ENCODE results near the gene C20orf204. TPM values are rescaled to one million over a fixed set of nuclear protein-coding genes. Genes with fewer than 3 reads are reported as not detected.

The C20orf204 gene
- total and polyA plus RNA-seq, 9 of the 15 experiments (the other 6 are each of a cell fraction or from before 2014, with no cell fraction given) = 0.11 to 1.1 (median 0.36) TPM; not detected in 2

GRCh38 chr20:64083804-64084684 lies 48.1 kb downstream of the C20orf204 start, which contains the start of gene LKAAEAR1 (continued):
- TF ChIP-seq ZNF408 (CRISPR knock-in tag; IDR thresholded peaks at IDR 0.05; ENCODE audit: low read depth) (no peak), ZEB2 (IDR thresholded peaks at IDR 0.05) (no peak)

- H3K4me2 ChIP-seq (ENCODE audit: insufficient read depth, low read length) = no peak overlapping the region
- H3K9ac ChIP-seq (ENCODE audit: insufficient read depth in 1 of 2, low read depth in 2 of 2, low read length in 2 of 2) = peak overlapping the region in 1 of 2 experiments; percentile 35; a peak in 1 of 4 replicates
- POLR2A ChIA-PET = interaction anchor here (0.5 to 1.4 kb wide), 2 partner anchors 12 to 468 kb away, joined by 3 read pairs; no protein-coding TSS in a partner anchor
- no peak for FAIRE-seq
- in situ Hi-C loops (cut with MboI) = no loop called here
- no peaks in the 10 kb centered on the region for H3K36me3 ChIP-seq (ENCODE audit: control insufficient read depth, insufficient read depth, low read length)
- H3K79me2 ChIP-seq (ENCODE audit: control insufficient read depth, insufficient read depth, low read length) = no peaks in the 10 kb centered on the region
- no peak overlapping the region for H2AFZ ChIP-seq (ENCODE audit: low read depth, low read length)
- no TSS peak for BruUV-seq (replicated peaks)
- peaks cover 6 to 37% of the 10 kb centered on the region in 2 experiments; a peak in 4 of 5 replicates for H3K27me3 ChIP-seq (ENCODE audit: control insufficient read depth in 2 of 2, insufficient read depth in 2 of 2, low read length in 2 of 2)
- no peak for ATAC-seq
- CTCF ChIA-PET (ENCODE audit: low intra/inter-chr PET ratio) = no interaction called here
- no peak for DNase-seq (ENCODE audit: extremely low read depth in 1 of 4, low spot score in 3 of 4)
- H3K4me1 ChIP-seq (replicated peaks in 1 of 2; ENCODE audit: control insufficient read depth in 2 of 2, insufficient read depth in 2 of 2, low read length in 2 of 2) = peaks cover 3 to 55% of the 10 kb centered on the region in 2 experiments; a peak in 3 of 5 replicates
- intact Hi-C loops (cut with micrococcal nuclease) = no loop called here
- peaks cover 2% of the 10 kb centered on the region; the same call in 1 of the 2 replicates for H3K9me3 ChIP-seq (replicated peaks; ENCODE audit: control insufficient read depth, insufficient read depth, low read depth, low read length)
- H3K9me1 ChIP-seq (ENCODE audit: control insufficient read depth, insufficient read depth, low read length) = no peaks in the 10 kb centered on the region
- no peak overlapping the region for H3K4me3 ChIP-seq
- H3K27ac ChIP-seq (ENCODE audit: extremely low read depth, low read depth, low read length) = no peak overlapping the region
- 9% methylated on average over 13 of the region's 23 CpGs for WGBS (ENCODE audit: insufficient coverage, low coverage, missing lambda C conversion rate)
- peaks cover 3% of the 10 kb centered on the region; the same call in 1 of the 2 replicates for H4K20me1 ChIP-seq (replicated peaks; ENCODE audit: control insufficient read depth, insufficient read depth, low read length)
- TF ChIP-seq ZBTB7A (IDR thresholded peaks at IDR 0.05; ENCODE audit: borderline replicate concordance, control insufficient read depth, low read depth, low read length) (peak; percentile 33; the same call in 1 of the 2 replicates), ZBTB8A (IDR thresholded peaks at IDR 0.05; ENCODE audit: partially characterized antibody) (no peak), HNRNPUL1 (IDR thresholded peaks at IDR 0.05; ENCODE audit: low read length) (no peak), NR3C1 (CRISPR knock-in tag; IDR thresholded peaks at IDR 0.05) (no peak), BRCA1 (IDR thresholded peaks at IDR 0.05) (no peak), BRCA1 (CRISPR knock-in tag; IDR thresholded peaks at IDR 0.05) (no peak), TBL1XR1 (IDR thresholded peaks at IDR 0.05; ENCODE audit: low read length in 2 of 2) (no peak), FOXJ3 (CRISPR knock-in tag; IDR thresholded peaks at IDR 0.05) (peak; percentile 66), LARP7 (IDR thresholded peaks at IDR 0.05) (no peak), ZNF639 (CRISPR knock-in tag; conservative IDR thresholded peaks at IDR 0.05 in 1 of 2, IDR thresholded peaks at IDR 0.05 in 1 of 2) (no peak), CBX1 (IDR thresholded peaks at IDR 0.05; ENCODE audit: low read depth) (no peak), VEZF1 (CRISPR knock-in tag; IDR thresholded peaks at IDR 0.05) (0 out of 2 replicates have a peak, but pooled peaks have one; percentile 19), ILK (tag; IDR thresholded peaks at IDR 0.05; ENCODE audit: borderline replicate concordance, low read depth) (no peak), PREB (CRISPR knock-in tag; IDR thresholded peaks at IDR 0.05) (no peak)
Observed at GRCh38 chr20:64084685-64085152, 48.7 kb downstream of the C20orf204 start.
